RWPE2 (cell line): ENCODE results near the gene SDHB.
"Not testable (repeated sequence)": the region's sequence is repeated elsewhere in the genome, so short reads cannot be mapped to it uniquely, and the experiment has no call there.

ENCODE experiments used
- ATAC-seq: fragments of 200-7000 bp; cut with Tn5 transposase; 3 replicates; pipeline ENCODE4 v1.9.1; 2021; ENCODE audit warnings: low read depth
- DNase-seq: peaks from one replicate; pipeline ENCODE4 v3.0.0-alpha.2; 2020; ENCODE audit warnings: low spot score
- H3K27ac ChIP-seq: fragments of 450-650 bp; 2 replicates; pipeline ENCODE4 v1.5.1; 2017; ENCODE audit warnings: mild to moderate bottlenecking; ENCODE audit not compliant: poor library complexity, severe bottlenecking
- H3K27me3 ChIP-seq: fragments of 250-450 bp; sonication (Bioruptor Pico); 2 replicates; pipeline ENCODE4 v1.5.1; 2021; ENCODE audit warnings: mild to moderate bottlenecking, moderate library complexity; ENCODE audit not compliant: insufficient read depth, poor library complexity, severe bottlenecking
- H3K36me3 ChIP-seq: fragments of 250-450 bp; sonication (Bioruptor Pico); 2 replicates; pipeline ENCODE4 v1.5.1; 2020; ENCODE audit warnings: low read depth, mild to moderate bottlenecking, moderate library complexity
- H3K4me1 ChIP-seq: fragments of 250-450 bp; sonication (Bioruptor Pico); 2 replicates; pipeline ENCODE4 v1.5.1; 2021; ENCODE audit warnings: mild to moderate bottlenecking, moderate library complexity; ENCODE audit not compliant: insufficient read depth, poor library complexity, severe bottlenecking
- H3K4me3 ChIP-seq: fragments of 250-450 bp; sonication (Bioruptor Pico); 2 replicates; pipeline ENCODE4 v1.5.1; 2021; ENCODE audit warnings: mild to moderate bottlenecking, moderate library complexity; ENCODE audit not compliant: severe bottlenecking
- H3K9me3 ChIP-seq: fragments of 250-450 bp; sonication (Bioruptor Pico); 2 replicates; pipeline ENCODE4 v1.5.1; 2021; ENCODE audit warnings: mild to moderate bottlenecking, moderate library complexity; ENCODE audit not compliant: severe bottlenecking
- TF ChIP-seq, protein P1 (sequence below): fragments of 450-650 bp; IDR thresholded peaks from one replicate; pipeline ENCODE4 v1.5.1; 2017; ENCODE audit warnings: mild to moderate bottlenecking, moderate library complexity; ENCODE audit not compliant: poor library complexity, severe bottlenecking

The SDHB gene

DNA sequence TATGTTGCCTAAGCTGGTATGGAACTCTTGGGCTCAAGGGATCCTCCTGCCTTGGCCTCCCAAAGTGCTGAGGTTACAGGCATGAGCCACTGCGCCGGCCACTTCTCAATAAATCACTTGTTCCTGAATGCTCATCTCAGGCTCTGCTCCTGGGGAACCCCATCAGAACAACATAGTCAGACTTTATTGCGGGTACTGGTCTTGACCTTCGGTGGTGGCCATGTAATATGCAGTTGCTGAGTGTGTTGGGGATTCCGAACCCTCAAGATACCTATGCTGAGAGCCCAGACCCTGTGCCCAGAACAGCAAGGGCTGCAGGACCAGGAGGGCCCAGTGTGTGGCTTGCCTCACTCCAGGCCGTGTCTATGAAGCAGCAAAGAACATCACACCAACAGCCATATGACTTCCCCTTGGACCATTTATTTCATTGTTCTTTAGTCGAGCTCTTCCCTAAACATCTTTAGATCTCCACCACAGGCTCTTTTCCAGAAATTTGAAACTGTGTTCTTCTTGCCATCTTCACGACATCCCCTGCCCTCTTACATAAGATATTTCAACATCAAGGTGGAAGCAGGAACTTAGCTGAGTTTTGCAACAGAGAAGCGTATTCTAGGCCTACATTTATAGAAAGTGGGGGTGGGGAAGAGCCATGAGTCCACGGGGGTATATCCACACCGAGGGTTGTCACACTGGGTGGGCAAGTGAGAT lies 12.7 kb upstream of the SDHB start:
- H3K9me3 ChIP-seq = peaks cover 6% of the 10 kb centered on the region
- DNase-seq = no peak
- peaks cover 6% of the 10 kb centered on the region for H3K4me1 ChIP-seq
- no peaks in the 10 kb centered on the region for H3K27me3 ChIP-seq
- H3K36me3 ChIP-seq = no peaks in the 10 kb centered on the region; the same call in 1 of the 2 replicates
- no peak for ATAC-seq
- TF ChIP-seq, protein P1, sequence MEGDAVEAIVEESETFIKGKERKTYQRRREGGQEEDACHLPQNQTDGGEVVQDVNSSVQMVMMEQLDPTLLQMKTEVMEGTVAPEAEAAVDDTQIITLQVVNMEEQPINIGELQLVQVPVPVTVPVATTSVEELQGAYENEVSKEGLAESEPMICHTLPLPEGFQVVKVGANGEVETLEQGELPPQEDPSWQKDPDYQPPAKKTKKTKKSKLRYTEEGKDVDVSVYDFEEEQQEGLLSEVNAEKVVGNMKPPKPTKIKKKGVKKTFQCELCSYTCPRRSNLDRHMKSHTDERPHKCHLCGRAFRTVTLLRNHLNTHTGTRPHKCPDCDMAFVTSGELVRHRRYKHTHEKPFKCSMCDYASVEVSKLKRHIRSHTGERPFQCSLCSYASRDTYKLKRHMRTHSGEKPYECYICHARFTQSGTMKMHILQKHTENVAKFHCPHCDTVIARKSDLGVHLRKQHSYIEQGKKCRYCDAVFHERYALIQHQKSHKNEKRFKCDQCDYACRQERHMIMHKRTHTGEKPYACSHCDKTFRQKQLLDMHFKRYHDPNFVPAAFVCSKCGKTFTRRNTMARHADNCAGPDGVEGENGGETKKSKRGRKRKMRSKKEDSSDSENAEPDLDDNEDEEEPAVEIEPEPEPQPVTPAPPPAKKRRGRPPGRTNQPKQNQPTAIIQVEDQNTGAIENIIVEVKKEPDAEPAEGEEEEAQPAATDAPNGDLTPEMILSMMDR = no peak
- H3K4me3 ChIP-seq = no peak overlapping the region
- no peak overlapping the region for H3K27ac ChIP-seq

- H3K9me3 ChIP-seq = peaks cover 6% of the 10 kb centered on the region
- H3K27ac ChIP-seq = no peak overlapping the region
- ATAC-seq (no peak), DNase-seq (no peak)
- no peaks in the 10 kb centered on the region for H3K27me3 ChIP-seq
- TF ChIP-seq, protein P1 = no peak
- no peaks in the 10 kb centered on the region; the same call in 1 of the 2 replicates for H3K36me3 ChIP-seq
- no peak overlapping the region for H3K4me3 ChIP-seq
- peaks cover 6% of the 10 kb centered on the region for H3K4me1 ChIP-seq
Measured at GRCh38 chr1:17065666-17066065, 11.8 kb upstream of the SDHB start.

GRCh38 chr1:17062751-17063150 lies 8.9 kb upstream of the SDHB start:
- not testable (repeated sequence) for H3K4me3 ChIP-seq, ATAC-seq, H3K4me1 ChIP-seq, H3K9me3 ChIP-seq, H3K27me3 ChIP-seq, H3K36me3 ChIP-seq, DNase-seq
- peak overlapping the region; percentile 22 for H3K27ac ChIP-seq

- Histone ChIP-seq H3K4me3 (no peak overlapping the region), H3K4me1 (peaks cover 6% of the 10 kb centered on the region), H3K36me3 (no peaks in the 10 kb centered on the region; the same call in 1 of the 2 replicates), H3K9me3 (peaks cover 6% of the 10 kb centered on the region), H3K27ac (no peak overlapping the region), H3K27me3 (no peaks in the 10 kb centered on the region)
- no peak for DNase-seq
- ATAC-seq = no peak
- TF ChIP-seq, protein P1 = no peak
Measured at GRCh38 chr1:17061892-17062291, 8.1 kb upstream of the SDHB start.

- Histone ChIP-seq H3K27me3 (no peaks in the 10 kb centered on the region), H3K4me3 (no peak overlapping the region), H3K9me3 (peaks cover 6% of the 10 kb centered on the region), H3K27ac (no peak overlapping the region), H3K36me3 (no peaks in the 10 kb centered on the region; the same call in 1 of the 2 replicates), H3K4me1 (peaks cover 6% of the 10 kb centered on the region)
- DNase-seq (no peak), ATAC-seq (no peak)
- TF ChIP-seq, protein P1 = no peak
Measured at GRCh38 chr1:17061486-17061885, 7.7 kb upstream of the SDHB start.
